Raji (cell line): Measurements from ENCODE around the gene SSNA1.
A peak's percentile ranks its signal among the peaks of the same experiment; 100 is the strongest.

Source experiments
- POLR2A ChIP-seq: IDR thresholded peaks from 2 replicates; pipeline ENCODE4 v1.6.1; 2011; ENCODE audit warnings: low read depth, low read length, control low read depth; ENCODE audit not compliant: insufficient read depth

The SSNA1 gene

GRCh38 chr9:137194388-137194787 lies 5.9 kb downstream of the SSNA1 start:
- TF ChIP-seq POLR2A: no peak

GRCh38 chr9:137194909-137195308 lies 6.4 kb downstream of the SSNA1 start:
- no peak for TF ChIP-seq POLR2A

GRCh38 chr9:137195525-137196220 lies 7.2 kb downstream of the SSNA1 start:
- TF ChIP-seq POLR2A: no peak

- no peak for TF ChIP-seq POLR2A
Measured at GRCh38 chr9:137198051-137198901, 9.8 kb downstream of the SSNA1 start.

- TF ChIP-seq POLR2A: no peak
Measured at GRCh38 chr9:137198902-137199283, 10.4 kb downstream of the SSNA1 start.

- TF ChIP-seq POLR2A: no peak
Measured at GRCh38 chr9:137199411-137200121, 11.1 kb downstream of the SSNA1 start.

- peak; percentile 89 for TF ChIP-seq POLR2A
Measured at GRCh38 chr9:137200311-137201204, 12.1 kb downstream of the SSNA1 start, which contains the start of gene TPRN. Gene TPRN, minus strand, starts transcription at chr9:137200741. Its CDS starts 30 bp downstream, at chr9:137200711.

GRCh38 chr9:137201205-137201868 lies 12.9 kb downstream of the SSNA1 start:
- peak; percentile 40; the same call in 1 of the 2 replicates for TF ChIP-seq POLR2A

- TF ChIP-seq POLR2A: no peak
Measured at GRCh38 chr9:137202966-137203365, 14.5 kb downstream of the SSNA1 start.

GRCh38 chr9:137204731-137205125 lies 16.3 kb downstream of the SSNA1 start:
- TF ChIP-seq POLR2A: no peak

- TF ChIP-seq POLR2A: peak; percentile 86
Measured at GRCh38 chr9:137205126-137206069, 16.9 kb downstream of the SSNA1 start, which contains the start of the genes NDOR1 and TMEM203. Gene NDOR1, plus strand, starts transcription at chr9:137205700. Its CDS starts 78 bp downstream, at chr9:137205778. Gene TMEM203, minus strand, starts transcription at chr9:137205648. Its CDS starts 234 bp downstream, at chr9:137205414.

GRCh38 chr9:137206602-137207001 lies 18.1 kb downstream of the SSNA1 start:
- TF ChIP-seq POLR2A: no peak

- no peak for TF ChIP-seq POLR2A
Measured at GRCh38 chr9:137211532-137211931, 23.1 kb downstream of the SSNA1 start.

GRCh38 chr9:137212520-137212919 lies 24.0 kb downstream of the SSNA1 start:
- TF ChIP-seq POLR2A: no peak
